MM.1S (cell line): ENCODE data around the gene KLHL11.

Source experiments
- DNase-seq: peaks from one replicate; pipeline ENCODE4 v3.0.0-alpha.2; 2015
- H2AFZ ChIP-seq: fragments of 300-600 bp; sonication (generic); 2 replicates; pipeline ENCODE4 v1.6.0; 2016; ENCODE audit warnings: antibody characterized with exemption, low read length
- H3F3A ChIP-seq: fragments of 300-600 bp; sonication (generic); 2 replicates; pipeline ENCODE4 v1.6.1; 2016; ENCODE audit warnings: mild to moderate bottlenecking, antibody characterized with exemption, low read length, moderate library complexity, mixed read lengths; ENCODE audit not compliant: insufficient read depth
- H3K27ac ChIP-seq: fragments of 300-600 bp; sonication (generic); 2 replicates; pipeline ENCODE4 v1.5.1; 2016; ENCODE audit warnings: mild to moderate bottlenecking, low read length
- H3K27me3 ChIP-seq: fragments of 300-600 bp; sonication (generic); replicated peaks from 2 replicates; pipeline ENCODE4 v1.6.0; 2016; ENCODE audit warnings: low read length; ENCODE audit not compliant: insufficient read depth
- H3K36me3 ChIP-seq: fragments of 300-600 bp; sonication (generic); replicated peaks from 2 replicates; pipeline ENCODE4 v1.6.1; 2016; ENCODE audit warnings: mild to moderate bottlenecking, low read length, mixed read lengths; ENCODE audit not compliant: insufficient read depth
- H3K4me1 ChIP-seq: fragments of 300-600 bp; sonication (generic); 2 replicates; pipeline ENCODE4 v1.6.1; 2016; ENCODE audit warnings: low read length, mixed read lengths
- H3K4me2 ChIP-seq: fragments of 300-600 bp; sonication (generic); 2 replicates; pipeline ENCODE4 v1.6.0; 2016; ENCODE audit warnings: low read depth, low read length
- H3K4me3 ChIP-seq: fragments of 300-600 bp; sonication (generic); 2 replicates; pipeline ENCODE4 v1.5.1; 2016; ENCODE audit warnings: low read length, mixed read lengths
- H3K79me2 ChIP-seq: fragments of 300-600 bp; sonication (generic); 2 replicates; pipeline ENCODE4 v1.6.1; 2016; ENCODE audit warnings: mixed run types, low read length, mixed read lengths
- H3K9ac ChIP-seq: fragments of 300-600 bp; sonication (generic); 2 replicates; pipeline ENCODE4 v1.6.1; 2016; ENCODE audit warnings: low read length, mixed read lengths
- H3K9me2 ChIP-seq: fragments of 300-600 bp; sonication (generic); replicated peaks from 2 replicates; pipeline ENCODE4 v1.6.1; 2016; ENCODE audit warnings: mild to moderate bottlenecking, low read length, mixed read lengths; ENCODE audit not compliant: insufficient read depth
- H3K9me3 ChIP-seq: fragments of 300-600 bp; sonication (generic); replicated peaks from 2 replicates; pipeline ENCODE4 v1.6.1; 2016; ENCODE audit warnings: mild to moderate bottlenecking, low read length, mixed read lengths; ENCODE audit not compliant: insufficient read depth
- H4K20me1 ChIP-seq: fragments of 300-600 bp; sonication (generic); 2 replicates; pipeline ENCODE4 v1.6.1; 2016; ENCODE audit warnings: mild to moderate bottlenecking, low read length, moderate library complexity, mixed read lengths; ENCODE audit not compliant: insufficient read depth
- CTCF ChIP-seq: fragments of 300-600 bp; sonication (generic); IDR thresholded peaks from 2 replicates; pipeline ENCODE4 v1.5.1; 2016; ENCODE audit warnings: antibody characterized with exemption, low read length, mixed read lengths
- EZH2 ChIP-seq: fragments of 300-600 bp; sonication (generic); optimal IDR thresholded peaks from 2 replicates; pipeline ENCODE3; 2017; ENCODE audit warnings: low read depth, mild to moderate bottlenecking, antibody characterized with exemption, low read length, mixed read lengths
- EZH2phosphoT487 ChIP-seq: fragments of 300-600 bp; sonication (generic); IDR thresholded peaks from 2 replicates; pipeline ENCODE4 v1.6.1; 2018; ENCODE audit warnings: antibody characterized with exemption, low read length

The KLHL11 gene

DNA sequence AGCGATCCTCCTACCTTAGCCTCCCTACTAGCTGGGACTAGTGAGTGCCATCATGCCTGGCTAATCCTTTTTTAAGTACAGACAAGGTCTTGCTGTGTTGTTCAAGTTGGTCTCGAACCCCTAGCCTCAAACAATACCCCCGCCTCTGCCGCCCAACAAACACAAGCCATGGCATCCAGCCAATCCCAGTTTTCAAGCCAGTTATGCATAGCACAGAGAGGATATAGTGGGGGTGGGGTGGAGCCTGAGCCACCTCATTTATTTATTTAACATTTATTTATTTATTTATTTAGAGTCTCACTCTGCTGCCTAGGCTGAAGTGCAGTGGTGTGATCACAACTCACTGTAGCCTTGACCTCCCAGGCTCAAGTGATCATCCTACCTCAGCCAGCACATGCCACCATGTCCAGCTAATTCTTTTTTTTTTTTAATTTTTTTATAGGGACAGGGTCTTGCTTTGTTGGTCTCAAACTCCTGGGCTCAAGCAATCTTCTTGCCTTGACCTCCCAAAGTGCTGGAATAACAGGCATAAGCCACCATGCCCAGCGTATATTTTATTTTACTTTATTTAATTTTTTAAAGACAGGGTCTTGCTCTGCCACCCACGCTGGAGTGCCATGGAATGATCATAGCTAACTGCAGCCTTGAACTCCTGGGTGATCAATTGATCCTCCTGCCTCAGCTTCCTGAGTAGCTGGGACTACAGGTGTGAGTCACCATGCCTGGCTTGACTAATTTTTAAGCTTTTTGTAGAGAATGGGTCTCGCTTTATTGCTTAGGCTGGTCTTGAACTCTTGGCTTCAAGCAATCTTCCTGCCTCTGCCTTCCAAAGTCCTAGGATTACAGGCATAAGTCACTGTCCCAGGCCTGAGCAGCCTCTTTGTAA lies 26.2 kb upstream of the KLHL11 start:
- H3K9ac ChIP-seq, result no peak overlapping the region
- H3K9me2 ChIP-seq, result no peaks in the 10 kb centered on the region
- H2AFZ ChIP-seq, result no peak overlapping the region
- H3F3A ChIP-seq, result no peaks in the 10 kb centered on the region
- no peaks in the 10 kb centered on the region for H3K9me3 ChIP-seq
- TF ChIP-seq CTCF (no peak), EZH2phosphoT487 (no peak), EZH2 (no peak)
- H3K4me1 ChIP-seq, result no peaks in the 10 kb centered on the region
- H3K79me2 ChIP-seq, result no peaks in the 10 kb centered on the region
- no peak overlapping the region for H3K4me3 ChIP-seq
- no peak overlapping the region for H3K4me2 ChIP-seq
- H3K27me3 ChIP-seq, result no peaks in the 10 kb centered on the region
- no peak overlapping the region for H3K27ac ChIP-seq
- H3K36me3 ChIP-seq, result no peaks in the 10 kb centered on the region; the same call in 1 of the 2 replicates
- DNase-seq, result no peak
- H4K20me1 ChIP-seq, result no peaks in the 10 kb centered on the region

GRCh38 chr17:41888332-41888965 lies 23.2 kb upstream of the KLHL11 start:
- Histone ChIP-seq H3K27me3 (no peaks in the 10 kb centered on the region), H3K4me2 (no peak overlapping the region), H2AFZ (no peak overlapping the region), H3K36me3 (peaks cover 12% of the 10 kb centered on the region), H3K79me2 (no peaks in the 10 kb centered on the region), H3K4me1 (no peaks in the 10 kb centered on the region), H3F3A (no peaks in the 10 kb centered on the region), H3K27ac (no peak overlapping the region), H4K20me1 (no peaks in the 10 kb centered on the region), H3K9ac (no peak overlapping the region), H3K4me3 (no peak overlapping the region), H3K9me2 (no peaks in the 10 kb centered on the region), H3K9me3 (no peaks in the 10 kb centered on the region)
- no peak for DNase-seq
- no peak for TF ChIP-seq EZH2phosphoT487
- TF ChIP-seq EZH2, result no peak
- no peak for TF ChIP-seq CTCF

GRCh38 chr17:41885733-41886132 lies 20.5 kb upstream of the KLHL11 start:
- Histone ChIP-seq H3K4me1 (no peaks in the 10 kb centered on the region), H3K36me3 (peaks cover 12% of the 10 kb centered on the region), H3K27ac (no peak overlapping the region), H3K9ac (no peak overlapping the region), H3K4me2 (no peak overlapping the region), H3K9me3 (no peaks in the 10 kb centered on the region), H2AFZ (no peak overlapping the region), H3K27me3 (no peaks in the 10 kb centered on the region), H3K9me2 (no peaks in the 10 kb centered on the region), H3K79me2 (no peaks in the 10 kb centered on the region), H4K20me1 (no peaks in the 10 kb centered on the region), H3F3A (no peaks in the 10 kb centered on the region), H3K4me3 (no peak overlapping the region)
- TF ChIP-seq EZH2phosphoT487, result no peak
- peak; percentile 31 for TF ChIP-seq CTCF
- DNase-seq, result no peak
